H7 (cell line): Measurements from ENCODE around the gene AMBRA1. TPM values are rescaled to one million over a fixed set of nuclear protein-coding genes. Genes with fewer than 3 reads are reported as not detected.

Source experiments
- DNase-seq: peaks from one replicate; pipeline ENCODE4 v3.0.0; 2012
- H3K27me3 ChIP-seq: 2 replicates; pipeline ENCODE4 v1.6.0; 2011; ENCODE audit warnings: mild to moderate bottlenecking, low read length; ENCODE audit not compliant: control insufficient read depth, insufficient read depth
- H3K36me3 ChIP-seq: replicated peaks from 2 replicates; pipeline ENCODE4 v1.5.1; 2011; ENCODE audit warnings: low read length; ENCODE audit not compliant: control insufficient read depth, insufficient read depth
- H3K4me3 ChIP-seq: 2 replicates; pipeline ENCODE4 v1.5.1; 2011; ENCODE audit warnings: low read depth, mild to moderate bottlenecking, control low read depth, low read length, moderate library complexity; ENCODE audit not compliant: insufficient read depth
- total RNA-seq: library from RNA; depleted of rRNA; stranded (reverse); fragments of >200 nt; shearing (Covaris generic); gene quantifications from 2 replicates; pipeline ENCODE4 v1.2.3, GENCODE V29; 2014; rRNA removed

The AMBRA1 gene, protein sequence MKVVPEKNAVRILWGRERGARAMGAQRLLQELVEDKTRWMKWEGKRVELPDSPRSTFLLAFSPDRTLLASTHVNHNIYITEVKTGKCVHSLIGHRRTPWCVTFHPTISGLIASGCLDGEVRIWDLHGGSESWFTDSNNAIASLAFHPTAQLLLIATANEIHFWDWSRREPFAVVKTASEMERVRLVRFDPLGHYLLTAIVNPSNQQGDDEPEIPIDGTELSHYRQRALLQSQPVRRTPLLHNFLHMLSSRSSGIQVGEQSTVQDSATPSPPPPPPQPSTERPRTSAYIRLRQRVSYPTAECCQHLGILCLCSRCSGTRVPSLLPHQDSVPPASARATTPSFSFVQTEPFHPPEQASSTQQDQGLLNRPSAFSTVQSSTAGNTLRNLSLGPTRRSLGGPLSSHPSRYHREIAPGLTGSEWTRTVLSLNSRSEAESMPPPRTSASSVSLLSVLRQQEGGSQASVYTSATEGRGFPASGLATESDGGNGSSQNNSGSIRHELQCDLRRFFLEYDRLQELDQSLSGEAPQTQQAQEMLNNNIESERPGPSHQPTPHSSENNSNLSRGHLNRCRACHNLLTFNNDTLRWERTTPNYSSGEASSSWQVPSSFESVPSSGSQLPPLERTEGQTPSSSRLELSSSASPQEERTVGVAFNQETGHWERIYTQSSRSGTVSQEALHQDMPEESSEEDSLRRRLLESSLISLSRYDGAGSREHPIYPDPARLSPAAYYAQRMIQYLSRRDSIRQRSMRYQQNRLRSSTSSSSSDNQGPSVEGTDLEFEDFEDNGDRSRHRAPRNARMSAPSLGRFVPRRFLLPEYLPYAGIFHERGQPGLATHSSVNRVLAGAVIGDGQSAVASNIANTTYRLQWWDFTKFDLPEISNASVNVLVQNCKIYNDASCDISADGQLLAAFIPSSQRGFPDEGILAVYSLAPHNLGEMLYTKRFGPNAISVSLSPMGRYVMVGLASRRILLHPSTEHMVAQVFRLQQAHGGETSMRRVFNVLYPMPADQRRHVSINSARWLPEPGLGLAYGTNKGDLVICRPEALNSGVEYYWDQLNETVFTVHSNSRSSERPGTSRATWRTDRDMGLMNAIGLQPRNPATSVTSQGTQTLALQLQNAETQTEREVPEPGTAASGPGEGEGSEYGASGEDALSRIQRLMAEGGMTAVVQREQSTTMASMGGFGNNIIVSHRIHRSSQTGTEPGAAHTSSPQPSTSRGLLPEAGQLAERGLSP (N-terminal part only)
- 36.8 and 42.5 TPM in 2 replicates for total RNA-seq

DNA sequence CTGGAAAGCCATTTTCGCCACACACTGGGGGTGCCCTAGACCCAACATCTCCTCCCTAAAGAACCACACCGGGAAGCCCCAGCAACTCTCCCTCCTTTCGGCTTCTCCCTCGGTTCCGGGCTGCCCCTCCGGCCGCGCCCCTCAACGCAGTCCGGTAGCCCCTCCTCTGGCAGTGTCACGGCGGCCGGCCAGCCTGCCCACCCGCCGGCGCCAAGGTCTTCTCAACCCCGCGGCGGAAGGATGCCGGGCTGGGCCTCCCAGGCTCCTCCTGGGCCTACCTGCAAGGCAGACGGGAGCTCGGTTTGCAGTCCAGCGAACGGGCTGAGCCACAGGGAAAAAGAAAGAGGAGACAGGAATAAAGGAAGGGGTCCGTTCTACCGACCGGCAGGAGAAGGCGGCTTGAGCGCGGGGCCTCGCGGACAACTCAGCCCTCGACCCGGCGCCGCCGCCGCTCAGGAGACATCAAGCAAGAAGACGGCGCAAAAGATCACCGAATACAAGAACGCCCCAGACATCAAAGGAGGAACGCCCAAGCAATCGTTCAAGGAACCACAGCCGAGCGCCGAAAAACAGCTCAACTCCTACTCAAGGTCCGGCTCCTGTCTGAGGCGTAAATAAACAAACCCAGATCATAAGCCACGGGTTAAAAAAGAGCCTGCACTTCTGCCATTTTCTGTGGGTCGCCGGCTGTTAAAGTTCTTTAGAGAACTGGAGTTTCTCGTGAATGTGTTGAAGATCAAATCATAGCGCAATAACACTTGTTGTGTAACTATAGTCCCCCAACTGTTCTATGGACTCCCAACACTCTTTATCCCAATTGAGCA is at the start of gene AMBRA1:
TSS of gene AMBRA1 (minus strand) at position 474 of the 824 bp plus-strand sequence. CDS start 45,643 bp downstream, outside the sequence.
- Histone ChIP-seq H3K27me3 (no peaks in the 10 kb centered on the region), H3K4me3 (peak within 1 kb of the TSS; percentile 78), H3K36me3 (no peaks in the 10 kb centered on the region)
- DNase-seq: peak; percentile 86

DNA sequence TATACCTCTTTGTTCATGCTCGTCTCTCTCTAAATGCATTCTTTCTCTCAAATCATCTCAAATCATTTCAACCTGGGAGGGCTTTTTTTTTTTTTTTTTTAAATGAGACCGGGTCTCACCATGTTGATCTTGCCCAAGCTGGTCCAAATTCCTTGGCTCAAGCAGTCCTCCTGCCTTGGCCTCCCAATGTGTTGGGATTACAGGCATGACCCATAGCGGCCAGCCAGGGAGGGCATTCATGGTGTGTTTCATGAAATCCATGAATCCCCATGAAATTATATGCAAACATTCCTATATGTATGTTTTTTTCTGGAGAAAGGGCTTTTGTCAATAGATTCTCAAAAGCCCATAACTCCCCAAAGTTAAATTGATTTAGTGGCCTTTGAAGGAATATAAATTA is 49.7 kb upstream of the AMBRA1 start:
- Histone ChIP-seq H3K4me3 (no peak overlapping the region), H3K27me3 (no peaks in the 10 kb centered on the region), H3K36me3 (peaks cover 5% of the 10 kb centered on the region)
- no peak for DNase-seq

DNA sequence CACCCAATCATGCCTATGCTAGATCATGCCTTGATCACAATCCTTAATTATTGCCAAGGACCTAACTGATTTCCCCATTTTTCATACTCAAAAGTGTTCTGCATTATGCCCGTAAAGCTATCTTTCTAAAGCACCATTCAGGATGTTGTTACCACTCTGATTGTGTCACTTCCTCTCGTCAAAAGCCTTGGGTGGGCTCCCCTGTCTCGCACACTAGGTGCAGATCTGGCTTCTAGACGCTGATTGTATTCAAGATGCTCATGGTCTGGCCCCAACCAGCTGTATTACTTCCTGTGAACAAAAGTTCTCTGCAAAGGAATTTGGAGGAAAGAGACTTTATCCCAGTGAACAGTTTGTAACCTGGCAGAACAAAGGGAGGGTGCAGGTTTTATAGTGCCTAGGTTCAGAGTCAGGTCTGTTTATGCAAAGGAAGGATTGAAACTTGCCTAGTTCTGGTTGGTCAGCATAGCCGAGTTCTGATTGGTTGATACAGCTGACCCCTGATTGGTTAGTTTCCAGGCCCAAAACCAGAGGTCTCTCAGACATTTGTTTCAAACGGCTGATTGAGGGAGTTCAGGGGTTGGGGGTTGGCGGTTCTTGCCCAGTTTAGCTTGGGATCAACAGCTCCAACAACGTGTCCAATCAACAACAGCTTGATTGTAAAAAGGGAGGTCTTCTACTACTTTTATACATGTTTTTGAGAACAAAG is 49.0 kb upstream of the AMBRA1 start:
- H3K36me3 ChIP-seq: peaks cover 5% of the 10 kb centered on the region
- no peak overlapping the region for H3K4me3 ChIP-seq
- H3K27me3 ChIP-seq: no peaks in the 10 kb centered on the region
- DNase-seq: no peak

DNA sequence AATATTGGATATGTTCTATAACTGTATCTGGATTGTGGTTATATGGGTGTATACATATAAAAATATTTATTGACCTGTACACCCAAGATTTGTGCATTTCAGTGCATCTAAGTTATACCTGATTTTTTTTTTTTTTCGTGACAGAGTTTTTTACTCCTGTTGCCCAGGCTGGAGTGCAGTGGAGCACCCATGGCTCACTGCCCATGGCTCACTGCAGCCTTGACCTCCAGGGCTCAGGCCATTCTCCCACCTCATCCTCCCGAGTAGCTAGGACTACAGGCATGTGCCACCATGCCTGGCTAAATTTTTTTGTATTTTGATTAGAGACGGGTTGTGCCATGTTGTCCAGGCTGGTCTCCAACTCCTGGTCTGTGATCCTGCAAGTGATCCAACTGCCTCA is 47.8 kb upstream of the AMBRA1 start:
- DNase-seq: no peak
- peaks cover 3% of the 10 kb centered on the region for H3K36me3 ChIP-seq
- no peaks in the 10 kb centered on the region for H3K27me3 ChIP-seq
- no peak overlapping the region for H3K4me3 ChIP-seq

DNA sequence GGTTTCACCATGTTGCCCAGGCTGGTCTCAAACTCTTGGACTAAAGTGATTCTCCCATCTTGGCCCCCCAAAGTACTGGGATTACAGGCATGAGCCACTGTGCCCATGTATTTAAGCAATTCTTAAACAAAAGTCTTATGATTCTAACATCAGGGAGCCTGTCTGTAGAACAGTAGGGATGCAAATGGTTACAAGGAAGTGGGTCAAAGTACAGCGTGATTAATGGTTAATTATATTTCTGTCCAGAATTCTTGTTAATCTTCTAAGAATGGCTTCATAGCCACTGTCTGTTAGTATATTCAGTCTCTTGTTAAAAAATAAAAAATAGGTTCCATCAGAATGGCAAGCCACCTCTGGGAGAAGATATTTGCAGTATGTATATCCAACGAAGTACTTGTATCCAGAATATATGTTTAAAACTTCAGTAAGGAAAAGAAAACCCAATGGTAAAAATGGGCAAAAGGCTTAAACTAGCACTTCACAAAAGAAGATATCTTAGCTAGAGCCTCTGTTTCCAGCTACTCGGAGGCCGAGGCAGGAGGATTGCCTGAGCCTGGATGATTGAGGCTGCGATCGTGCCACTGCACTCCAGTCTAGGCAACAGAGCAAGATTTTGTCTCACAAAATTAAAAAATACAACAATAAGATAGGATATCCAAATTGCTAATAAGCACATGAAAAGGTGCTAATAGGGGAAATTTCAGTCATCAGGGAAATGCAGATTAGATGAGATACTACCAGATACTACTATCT is 46.4 kb upstream of the AMBRA1 start:
- Histone ChIP-seq H3K27me3 (no peaks in the 10 kb centered on the region), H3K4me3 (no peak overlapping the region), H3K36me3 (no peaks in the 10 kb centered on the region; the same call in 1 of the 2 replicates)
- DNase-seq: no peak

DNA sequence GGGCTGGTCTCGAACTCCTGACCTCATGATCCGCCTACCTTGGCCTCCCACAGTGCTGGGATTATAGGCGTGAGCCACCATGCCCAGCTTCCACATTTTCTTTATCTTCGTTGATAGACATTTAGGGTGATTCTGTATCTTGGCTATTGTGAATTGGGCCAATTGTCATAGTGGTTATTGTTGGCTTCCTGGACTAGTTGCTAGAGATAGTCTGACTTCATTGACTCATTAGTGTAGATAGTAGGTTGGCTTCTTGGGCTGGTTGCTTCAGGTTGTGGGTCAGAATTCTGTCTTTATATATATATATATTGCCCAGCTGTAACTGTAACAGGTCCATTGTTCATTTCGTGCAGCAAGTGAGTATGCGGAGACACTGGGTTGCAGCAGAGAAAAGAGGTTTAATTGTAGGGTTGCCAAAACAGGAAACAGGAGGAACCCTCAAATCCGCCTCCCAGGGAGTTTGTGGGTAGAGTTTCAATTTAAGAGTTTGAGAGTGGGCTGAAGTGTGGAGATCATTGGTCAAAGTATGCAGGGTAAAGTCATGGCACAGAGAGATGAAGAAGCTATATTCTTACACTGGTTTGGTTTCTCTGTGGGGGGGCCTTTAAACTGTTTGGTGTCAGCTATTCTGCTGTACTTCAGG is 45.5 kb upstream of the AMBRA1 start:
- Histone ChIP-seq H3K27me3 (no peaks in the 10 kb centered on the region), H3K4me3 (no peak overlapping the region), H3K36me3 (no peaks in the 10 kb centered on the region; the same call in 1 of the 2 replicates)
- DNase-seq: no peak

DNA sequence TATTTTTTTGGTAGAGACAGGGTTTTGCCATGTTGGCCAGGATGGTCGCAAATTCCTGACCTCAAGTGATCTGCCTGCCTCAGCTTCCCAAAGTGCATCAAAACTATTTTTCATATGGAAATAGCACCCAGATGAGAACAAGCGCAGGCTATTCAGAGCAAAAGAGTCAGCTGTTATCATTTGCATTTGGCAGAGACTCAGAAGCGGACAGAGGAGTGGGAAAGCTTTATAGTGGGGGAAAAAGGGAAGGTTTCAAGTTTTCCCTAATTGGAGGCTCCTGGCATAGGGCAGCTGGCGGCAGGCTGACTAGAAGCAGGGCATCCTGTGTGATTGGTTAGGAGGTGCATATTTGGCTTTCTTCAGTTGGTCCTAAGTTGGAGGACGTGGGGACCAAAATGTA is 43.7 kb upstream of the AMBRA1 start:
- Histone ChIP-seq H3K4me3 (no peak overlapping the region), H3K27me3 (no peaks in the 10 kb centered on the region), H3K36me3 (no peaks in the 10 kb centered on the region; the same call in 1 of the 2 replicates)
- no peak for DNase-seq

DNA sequence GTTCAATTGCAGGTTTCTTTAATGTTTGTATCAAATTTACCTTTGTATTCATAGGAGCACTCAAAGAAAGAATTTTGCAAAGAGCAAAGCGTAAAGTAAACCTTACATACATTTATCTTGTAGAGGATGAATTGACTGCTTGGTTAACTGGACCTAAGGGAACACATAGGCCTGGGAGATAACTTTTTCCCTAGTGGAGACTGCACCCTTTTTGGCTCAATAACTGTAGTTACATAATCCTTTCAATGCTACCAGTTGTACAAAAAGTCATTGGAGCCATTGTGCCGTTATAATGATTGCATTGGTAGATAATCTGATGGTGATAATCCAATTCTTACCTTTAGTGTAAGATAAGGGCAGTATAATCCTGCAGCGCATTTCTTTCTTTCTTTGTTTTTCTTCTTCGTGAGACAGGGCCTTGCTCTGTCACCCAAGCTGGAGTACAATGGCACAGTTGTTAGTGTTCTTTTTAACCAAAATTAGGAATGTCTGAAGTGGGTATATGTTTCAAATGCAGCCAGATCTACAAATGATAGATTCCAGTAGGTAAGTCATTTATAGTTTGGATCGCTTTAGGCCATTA is 41.8 kb upstream of the AMBRA1 start:
- no peaks in the 10 kb centered on the region; the same call in 1 of the 2 replicates for H3K36me3 ChIP-seq
- H3K27me3 ChIP-seq: no peaks in the 10 kb centered on the region
- H3K4me3 ChIP-seq: no peak overlapping the region
- DNase-seq: no peak

DNA sequence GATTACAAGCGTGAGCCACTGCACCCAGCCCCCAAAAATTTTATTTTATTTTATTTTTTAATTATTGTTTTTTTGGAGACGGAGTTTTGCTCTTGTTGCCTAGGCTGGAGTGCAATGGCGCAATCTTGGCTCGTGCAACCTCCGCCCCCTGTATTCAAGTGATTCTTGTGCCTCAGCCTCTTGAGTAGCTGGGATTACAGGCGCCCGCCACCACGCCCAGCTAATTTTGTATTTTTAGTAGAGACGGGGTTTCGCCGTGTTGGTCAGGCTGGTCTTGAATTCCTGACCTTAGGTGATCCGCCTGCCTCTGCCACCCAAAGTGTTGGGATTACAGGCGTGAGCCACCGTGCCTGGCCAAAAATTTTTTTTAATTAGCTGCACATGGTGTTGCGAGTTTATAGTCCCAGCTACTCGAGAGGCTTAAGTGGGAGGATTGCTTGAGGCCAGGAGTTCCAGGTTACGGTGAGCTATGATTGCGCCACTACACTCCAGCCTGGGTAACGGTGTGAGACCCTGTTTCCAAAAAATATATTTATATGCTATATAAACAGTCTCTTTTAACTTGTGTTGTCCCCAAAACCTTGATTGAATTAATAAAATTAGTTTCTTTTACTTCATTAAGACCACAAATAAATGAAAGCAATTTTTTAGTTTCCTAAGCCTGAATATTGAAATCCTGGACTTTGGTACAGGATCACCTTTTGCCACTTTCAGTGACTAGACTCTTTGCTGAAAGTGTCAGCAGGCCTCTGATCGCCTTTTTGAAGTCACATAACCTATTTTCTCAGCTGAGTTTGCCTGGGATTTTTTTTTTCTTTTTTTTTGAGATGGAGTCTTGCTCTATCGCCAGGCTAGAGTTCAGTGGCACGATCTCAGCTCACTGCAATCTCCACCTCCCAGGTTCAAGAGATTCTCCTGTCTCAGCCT is 39.7 kb upstream of the AMBRA1 start:
- peaks cover 3% of the 10 kb centered on the region for H3K36me3 ChIP-seq
- H3K27me3 ChIP-seq: no peaks in the 10 kb centered on the region
- H3K4me3 ChIP-seq: no peak overlapping the region
- no peak for DNase-seq

DNA sequence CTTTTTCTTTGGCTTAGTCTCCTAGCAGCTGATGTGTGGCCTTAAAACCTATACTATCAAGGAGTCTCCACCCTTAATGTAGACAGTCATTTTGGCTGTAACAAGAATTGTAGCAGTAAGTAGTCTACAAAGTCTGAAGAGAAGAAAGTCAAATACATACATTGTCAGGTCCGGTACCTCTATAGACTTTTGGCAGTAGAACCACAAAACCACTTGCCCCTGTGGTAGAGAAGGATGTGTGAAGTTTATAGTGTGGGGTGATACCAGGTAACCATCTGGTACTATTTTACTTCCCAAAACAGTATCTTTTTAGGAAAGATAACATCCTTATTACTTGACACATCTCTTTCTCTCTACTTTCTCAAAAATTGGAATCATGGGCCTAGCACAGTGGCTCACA is 38.7 kb upstream of the AMBRA1 start:
- Histone ChIP-seq H3K4me3 (no peak overlapping the region), H3K27me3 (no peaks in the 10 kb centered on the region)
- DNase-seq: no peak

DNA sequence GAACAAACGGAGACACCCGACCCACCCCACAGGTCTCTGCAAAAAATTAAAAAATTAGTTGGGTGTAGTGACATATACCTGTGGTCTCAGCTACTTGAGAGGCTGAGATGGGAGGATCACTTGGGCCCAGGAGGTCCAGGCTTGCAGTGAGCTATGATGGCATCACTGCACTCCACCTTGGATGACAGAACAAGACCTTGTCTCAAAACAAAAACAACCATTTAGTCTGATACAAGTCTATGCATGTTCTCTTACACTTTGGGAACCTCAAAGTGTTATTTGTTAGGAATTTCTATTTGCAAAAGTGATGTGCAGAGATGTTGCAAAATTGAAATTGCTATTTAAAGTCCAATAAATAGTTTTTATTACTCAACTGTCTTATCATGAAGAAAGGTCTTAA is 37.9 kb upstream of the AMBRA1 start:
- peaks cover 3% of the 10 kb centered on the region for H3K36me3 ChIP-seq
- no peak for DNase-seq
- H3K27me3 ChIP-seq: no peaks in the 10 kb centered on the region
- H3K4me3 ChIP-seq: no peak overlapping the region

More for the DNA sequence above, 38.7 kb upstream of the AMBRA1 start:
- H3K36me3 ChIP-seq: peaks cover 3% of the 10 kb centered on the region
